Measurements from ENCODE around the gene MTMR10. TPM values are rescaled to one million over a fixed set of nuclear protein-coding genes. Genes with fewer than 3 reads are reported as not detected.

The MTMR10 gene
- total RNA-seq, 1 experiment from 2014 or later = 19.5 TPM

- H3K9me3 ChIP-seq (ENCODE audit: control insufficient read depth, insufficient read depth, low read depth, low read length) = no peaks in the 10 kb centered on the region
- H3K27me3 ChIP-seq (ENCODE audit: control insufficient read depth, insufficient read depth, low read length) = no peaks in the 10 kb centered on the region
- TF ChIP-seq POLR2AphosphoS5 (IDR thresholded peaks at IDR 0.05; ENCODE audit: low read depth, low read length) (no peak), CTCF (IDR thresholded peaks at IDR 0.05) (no peak), TCF7L2 (IDR thresholded peaks at IDR 0.05; ENCODE audit: low read depth, low read length) (no peak), SIN3A (IDR thresholded peaks at IDR 0.05; ENCODE audit: borderline replicate concordance, insufficient read depth, low read depth, low read length) (no peak), REST (IDR thresholded peaks at IDR 0.05; ENCODE audit: insufficient read depth in 1 of 2, low read depth in 2 of 2, low read length in 1 of 2) (no peak)
- peak overlapping the region; percentile 83 for H3K27ac ChIP-seq (ENCODE audit: low read length)
- H3K4me1 ChIP-seq (ENCODE audit: control insufficient read depth, insufficient read depth, low read length) = peaks cover 11% of the 10 kb centered on the region; the same call in 1 of the 2 replicates
- peak overlapping the region; percentile 74 to 90 for H3K4me3 ChIP-seq (ENCODE audit: low read depth in 2 of 2, low read length in 2 of 2)
- ChIA-PET POLR2A (no interaction called here), CTCF (no interaction called here)
- no peaks in the 10 kb centered on the region; the same call in 1 of the 2 replicates for H3K36me3 ChIP-seq (ENCODE audit: control insufficient read depth, insufficient read depth, low read length)
- ATAC-seq = no peak
- intact Hi-C loops (cut with micrococcal nuclease; ENCODE audit: unreplicated experiment) = loop anchor here (5.0 kb wide), 1 partner anchor 135 kb away; no protein-coding TSS in a partner anchor
- no peak for DNase-seq (ENCODE audit: low read depth, low spot score)
- in situ Hi-C loops (cut with HindIII; ENCODE audit: low pct_unique_long_range_greater_than_20kb, low sequenced_read_pairs) = no loop called here
- no TSS peak for BruUV-seq (replicated peaks)
Measured at GRCh38 chr15:30992249-30992864, 929 bp upstream of the MTMR10 start.

- ATAC-seq (no peak; the same call in 1 of the 2 replicates), DNase-seq (ENCODE audit: low read depth, low spot score) (no peak)
- ChIA-PET POLR2A (no interaction called here), CTCF (no interaction called here)
- intact Hi-C loops (cut with micrococcal nuclease; ENCODE audit: unreplicated experiment) (loop anchor here (5.0 kb wide), 1 partner anchor 137 kb away; no protein-coding TSS in a partner anchor), in situ Hi-C loops (cut with HindIII; ENCODE audit: low pct_unique_long_range_greater_than_20kb, low sequenced_read_pairs) (no loop called here)
- H3K27me3 ChIP-seq (ENCODE audit: control insufficient read depth, insufficient read depth, low read length) = no peaks in the 10 kb centered on the region
- TF ChIP-seq SIN3A (IDR thresholded peaks at IDR 0.05; ENCODE audit: borderline replicate concordance, insufficient read depth, low read depth, low read length) (no peak), TCF7L2 (IDR thresholded peaks at IDR 0.05; ENCODE audit: low read depth, low read length) (no peak), CTCF (IDR thresholded peaks at IDR 0.05) (no peak), POLR2AphosphoS5 (IDR thresholded peaks at IDR 0.05; ENCODE audit: low read depth, low read length) (no peak), REST (IDR thresholded peaks at IDR 0.05; ENCODE audit: insufficient read depth in 1 of 2, low read depth in 2 of 2, low read length in 1 of 2) (no peak)
- peak overlapping the region; percentile 74 to 90 for H3K4me3 ChIP-seq (ENCODE audit: low read depth in 2 of 2, low read length in 2 of 2)
- H3K9me3 ChIP-seq (ENCODE audit: control insufficient read depth, insufficient read depth, low read depth, low read length) = no peaks in the 10 kb centered on the region
- peak overlapping the region; percentile 82 for H3K27ac ChIP-seq (ENCODE audit: low read length)
- BruUV-seq (replicated peaks) = no TSS peak
- H3K36me3 ChIP-seq (ENCODE audit: control insufficient read depth, insufficient read depth, low read length) = no peaks in the 10 kb centered on the region; the same call in 1 of the 2 replicates
- peaks cover 11% of the 10 kb centered on the region; the same call in 1 of the 2 replicates for H3K4me1 ChIP-seq (ENCODE audit: control insufficient read depth, insufficient read depth, low read length)
Measured at GRCh38 chr15:30990446-30991254, 778 bp downstream of the MTMR10 start.

All from Panc1 (cell line).